Suprapubic skin (tissue), 3 donors: ENCODE measurements around the gene BANP.

Experiments
- POLR2A ChIP-seq, 2 donors: fragments of 450-650 bp; IDR thresholded peaks; one replicate each; pipeline ENCODE4 v1.6.1; 2017; ENCODE audit warnings: antibody characterized with exemption in 2 of 2, mild to moderate bottlenecking in 2 of 2, moderate library complexity in 2 of 2
- TF ChIP-seq, protein P1 (sequence below), 2 donors: fragments of 200-600 bp in 1 of 2; fragments of 450-650 bp in 1 of 2; sonication (generic) in 1 of 2; IDR thresholded peaks; one replicate each; pipeline ENCODE4 v1.5.1; 2016 to 2019; ENCODE audit warnings: antibody characterized with exemption in 2 of 2, mild to moderate bottlenecking in 1 of 2, moderate library complexity in 1 of 2

DNA sequence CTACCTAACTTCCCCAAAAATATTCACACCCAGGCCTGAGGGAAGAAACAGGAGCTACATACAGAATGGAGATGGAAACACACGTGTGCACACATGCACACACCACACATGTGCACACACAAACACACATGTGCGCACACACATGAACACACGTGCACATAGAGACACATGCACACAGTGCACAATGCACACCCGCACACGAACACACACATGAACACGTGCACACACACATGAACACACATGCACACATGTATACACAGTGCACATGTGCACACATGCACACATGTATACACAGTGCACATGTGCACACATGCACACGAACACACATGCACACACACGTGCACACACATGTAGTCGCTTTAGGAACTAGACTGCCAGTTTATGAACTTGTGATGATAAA lies 33.7 kb upstream of the BANP start:
- TF ChIP-seq, protein P1, sequence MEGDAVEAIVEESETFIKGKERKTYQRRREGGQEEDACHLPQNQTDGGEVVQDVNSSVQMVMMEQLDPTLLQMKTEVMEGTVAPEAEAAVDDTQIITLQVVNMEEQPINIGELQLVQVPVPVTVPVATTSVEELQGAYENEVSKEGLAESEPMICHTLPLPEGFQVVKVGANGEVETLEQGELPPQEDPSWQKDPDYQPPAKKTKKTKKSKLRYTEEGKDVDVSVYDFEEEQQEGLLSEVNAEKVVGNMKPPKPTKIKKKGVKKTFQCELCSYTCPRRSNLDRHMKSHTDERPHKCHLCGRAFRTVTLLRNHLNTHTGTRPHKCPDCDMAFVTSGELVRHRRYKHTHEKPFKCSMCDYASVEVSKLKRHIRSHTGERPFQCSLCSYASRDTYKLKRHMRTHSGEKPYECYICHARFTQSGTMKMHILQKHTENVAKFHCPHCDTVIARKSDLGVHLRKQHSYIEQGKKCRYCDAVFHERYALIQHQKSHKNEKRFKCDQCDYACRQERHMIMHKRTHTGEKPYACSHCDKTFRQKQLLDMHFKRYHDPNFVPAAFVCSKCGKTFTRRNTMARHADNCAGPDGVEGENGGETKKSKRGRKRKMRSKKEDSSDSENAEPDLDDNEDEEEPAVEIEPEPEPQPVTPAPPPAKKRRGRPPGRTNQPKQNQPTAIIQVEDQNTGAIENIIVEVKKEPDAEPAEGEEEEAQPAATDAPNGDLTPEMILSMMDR (IDR thresholded peaks at IDR 0.05), result no peak
- TF ChIP-seq POLR2A (IDR thresholded peaks at IDR 0.05), result no peak
